Nephron (organoid): Measurements from ENCODE around the gene ZBTB20.

Source experiments
- H3K27ac Mint-ChIP-seq, 3 experiments: 2 replicates each; pipeline ENCODE4 v1.8.0; 2020; ENCODE audit warnings: mixed read lengths in 3 of 3, mild to moderate bottlenecking in 2 of 3, moderate library complexity in 1 of 3
- H3K27me3 Mint-ChIP-seq: 2 replicates; pipeline ENCODE4 v1.8.0; 2021; ENCODE audit warnings: low read depth, mild to moderate bottlenecking, moderate library complexity, mixed read lengths
- H3K36me3 Mint-ChIP-seq: 2 replicates; pipeline ENCODE4 v1.8.0; 2020; ENCODE audit warnings: low read depth, mixed read lengths
- H3K4me1 Mint-ChIP-seq: 2 replicates; pipeline ENCODE4 v1.8.0; 2020; ENCODE audit warnings: mixed read lengths
- H3K4me3 Mint-ChIP-seq, 3 experiments: 2 replicates each; pipeline ENCODE4 v1.8.0; 2020; ENCODE audit warnings: mild to moderate bottlenecking in 3 of 3, mixed read lengths in 3 of 3, moderate library complexity in 2 of 3
- H3K9me3 Mint-ChIP-seq: 2 replicates; pipeline ENCODE4 v1.8.0; 2020; ENCODE audit warnings: mixed read lengths
- TF ChIP-seq, protein P1 (sequence below), 3 experiments: fragments of 200-600 bp; sonication (generic); IDR thresholded peaks; one replicate each; pipeline ENCODE4 v1.5.0; 2021; ENCODE audit warnings: antibody characterized with exemption in 3 of 3; ENCODE audit not compliant: unreplicated experiment in 3 of 3

The ZBTB20 gene

DNA sequence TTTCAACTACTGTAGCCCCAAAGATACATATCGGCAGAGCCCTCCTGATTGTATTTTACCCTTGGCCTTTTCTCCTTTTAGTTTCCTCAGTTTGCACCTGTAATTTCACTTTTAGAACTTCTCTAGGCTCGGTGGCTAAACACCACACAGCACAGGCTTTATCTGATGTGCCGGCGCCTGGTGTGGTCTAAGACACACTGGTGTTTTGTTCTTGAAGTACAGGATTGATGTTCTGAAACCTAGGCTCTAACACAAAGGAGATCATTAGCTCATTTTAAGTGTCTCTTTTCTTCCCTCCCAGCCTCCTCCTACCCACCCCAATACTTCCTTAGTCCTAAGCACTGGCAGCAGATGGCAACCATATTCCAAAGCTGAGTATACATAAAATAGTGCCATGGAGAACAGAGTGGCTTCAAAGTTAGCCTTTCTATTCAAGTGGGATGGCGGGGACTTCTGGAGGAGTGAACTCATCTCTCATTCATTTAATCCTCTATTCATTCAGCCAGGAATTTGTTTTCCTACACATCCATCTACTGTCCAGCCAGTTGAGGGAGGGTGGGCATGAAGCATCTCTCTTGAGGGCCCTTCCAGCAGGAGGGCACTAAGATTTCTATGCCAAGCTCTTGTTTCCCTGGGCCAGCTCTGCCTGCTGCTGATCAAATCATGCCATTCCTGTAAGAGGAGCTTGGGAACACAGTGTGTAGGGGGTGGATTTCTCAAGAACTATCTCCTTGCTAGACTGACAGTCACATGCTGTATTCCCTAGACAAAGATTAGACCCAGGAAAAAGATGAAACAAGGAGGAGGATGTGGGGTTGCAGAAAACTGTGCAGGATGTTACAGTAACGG lies 782.1 kb downstream of the ZBTB20 start:
- no peaks in the 10 kb centered on the region for H3K9me3 Mint-ChIP-seq
- TF ChIP-seq, protein P1, sequence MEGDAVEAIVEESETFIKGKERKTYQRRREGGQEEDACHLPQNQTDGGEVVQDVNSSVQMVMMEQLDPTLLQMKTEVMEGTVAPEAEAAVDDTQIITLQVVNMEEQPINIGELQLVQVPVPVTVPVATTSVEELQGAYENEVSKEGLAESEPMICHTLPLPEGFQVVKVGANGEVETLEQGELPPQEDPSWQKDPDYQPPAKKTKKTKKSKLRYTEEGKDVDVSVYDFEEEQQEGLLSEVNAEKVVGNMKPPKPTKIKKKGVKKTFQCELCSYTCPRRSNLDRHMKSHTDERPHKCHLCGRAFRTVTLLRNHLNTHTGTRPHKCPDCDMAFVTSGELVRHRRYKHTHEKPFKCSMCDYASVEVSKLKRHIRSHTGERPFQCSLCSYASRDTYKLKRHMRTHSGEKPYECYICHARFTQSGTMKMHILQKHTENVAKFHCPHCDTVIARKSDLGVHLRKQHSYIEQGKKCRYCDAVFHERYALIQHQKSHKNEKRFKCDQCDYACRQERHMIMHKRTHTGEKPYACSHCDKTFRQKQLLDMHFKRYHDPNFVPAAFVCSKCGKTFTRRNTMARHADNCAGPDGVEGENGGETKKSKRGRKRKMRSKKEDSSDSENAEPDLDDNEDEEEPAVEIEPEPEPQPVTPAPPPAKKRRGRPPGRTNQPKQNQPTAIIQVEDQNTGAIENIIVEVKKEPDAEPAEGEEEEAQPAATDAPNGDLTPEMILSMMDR (IDR thresholded peaks at IDR 0.05; ENCODE audit: unreplicated experiment in 3 of 3): no peak
- no peak overlapping the region for H3K4me3 Mint-ChIP-seq
- H3K27me3 Mint-ChIP-seq: no peaks in the 10 kb centered on the region
- peak overlapping the region in 1 of 3 experiments; percentile 38 for H3K27ac Mint-ChIP-seq
- H3K4me1 Mint-ChIP-seq: peaks cover 49% of the 10 kb centered on the region
- H3K36me3 Mint-ChIP-seq: no peaks in the 10 kb centered on the region

GRCh38 chr3:114363554-114364202 lies 783.4 kb downstream of the ZBTB20 start:
- no peak overlapping the region for H3K4me3 Mint-ChIP-seq
- TF ChIP-seq, protein P1 (IDR thresholded peaks at IDR 0.05; ENCODE audit: unreplicated experiment in 3 of 3): no peak
- no peaks in the 10 kb centered on the region for H3K36me3 Mint-ChIP-seq
- H3K27ac Mint-ChIP-seq: no peak overlapping the region
- H3K4me1 Mint-ChIP-seq: peaks cover 49% of the 10 kb centered on the region
- no peaks in the 10 kb centered on the region for H3K27me3 Mint-ChIP-seq
- H3K9me3 Mint-ChIP-seq: no peaks in the 10 kb centered on the region

DNA sequence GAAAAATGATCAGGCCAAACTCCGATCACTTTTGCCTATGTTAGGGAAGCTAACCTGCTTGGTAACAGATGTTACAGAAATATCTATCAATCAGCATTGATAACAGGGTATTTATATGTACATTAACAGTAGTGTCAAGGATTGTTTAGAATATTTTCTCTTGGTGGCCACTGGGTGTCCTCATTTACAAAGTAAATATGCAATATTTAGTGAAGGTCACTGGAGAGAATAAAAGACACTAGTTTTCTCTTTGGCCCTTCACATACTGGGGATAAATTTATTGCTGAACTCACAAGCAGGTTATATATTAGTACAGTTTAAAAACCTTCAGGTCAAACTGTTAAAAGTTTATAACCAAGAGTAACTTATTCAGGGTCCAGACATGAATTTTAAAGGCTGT lies 784.3 kb downstream of the ZBTB20 start:
- peaks cover 49% of the 10 kb centered on the region for H3K4me1 Mint-ChIP-seq
- no peaks in the 10 kb centered on the region for H3K9me3 Mint-ChIP-seq
- H3K36me3 Mint-ChIP-seq: no peaks in the 10 kb centered on the region
- H3K27ac Mint-ChIP-seq: peak overlapping the region; percentile 8 to 76 (median 16)
- TF ChIP-seq, protein P1 (IDR thresholded peaks at IDR 0.05; ENCODE audit: unreplicated experiment in 3 of 3): peak; percentile 47 to 63 (median 53)
- H3K27me3 Mint-ChIP-seq: no peaks in the 10 kb centered on the region
- H3K4me3 Mint-ChIP-seq: no peak overlapping the region

GRCh38 chr3:114361391-114361790 lies 785.7 kb downstream of the ZBTB20 start:
- peak overlapping the region in 2 of 3 experiments; percentile 36 to 73 for H3K27ac Mint-ChIP-seq
- no peaks in the 10 kb centered on the region for H3K9me3 Mint-ChIP-seq
- H3K27me3 Mint-ChIP-seq: no peaks in the 10 kb centered on the region
- H3K36me3 Mint-ChIP-seq: no peaks in the 10 kb centered on the region
- H3K4me1 Mint-ChIP-seq: peaks cover 43% of the 10 kb centered on the region
- TF ChIP-seq, protein P1 (IDR thresholded peaks at IDR 0.05; ENCODE audit: unreplicated experiment in 3 of 3): no peak
- no peak overlapping the region for H3K4me3 Mint-ChIP-seq

- TF ChIP-seq, protein P1 (IDR thresholded peaks at IDR 0.05; ENCODE audit: unreplicated experiment in 3 of 3): no peak
- no peaks in the 10 kb centered on the region for H3K27me3 Mint-ChIP-seq
- peaks cover 5% of the 10 kb centered on the region for H3K36me3 Mint-ChIP-seq
Observed at GRCh38 chr3:114356525-114356924, 790.6 kb downstream of the ZBTB20 start.

More at GRCh38 chr3:114356525-114356924, 790.6 kb downstream of the ZBTB20 start:
- Mint-ChIP-seq H3K9me3 (no peaks in the 10 kb centered on the region), H3K4me3 (no peak overlapping the region), H3K4me1 (peaks cover 3% of the 10 kb centered on the region), H3K27ac (no peak overlapping the region)
